ENCODE measurements around the gene SH3PXD2A.

The SH3PXD2A gene

DNA sequence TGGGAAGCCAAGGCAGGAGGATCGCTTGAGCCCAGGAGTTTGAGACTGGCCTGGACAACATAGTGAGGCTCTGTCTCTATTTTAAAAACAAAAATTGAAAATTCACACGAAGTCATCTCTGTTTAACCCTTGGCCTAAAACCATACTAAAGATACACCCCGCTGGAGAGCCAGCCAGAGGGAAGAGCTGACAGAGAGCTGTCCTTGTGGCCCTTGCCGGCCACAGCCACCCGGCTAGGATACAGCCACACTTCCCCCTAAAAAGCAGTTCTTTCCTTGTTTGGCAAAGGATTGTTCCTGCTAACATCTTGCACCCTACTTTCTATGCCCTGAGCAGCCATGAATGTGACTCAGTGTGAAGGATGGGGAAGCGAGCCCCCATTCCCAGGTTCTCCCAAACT, 49.6 kb downstream of the SH3PXD2A start:
- FAIRE-seq, result no peak

DNA sequence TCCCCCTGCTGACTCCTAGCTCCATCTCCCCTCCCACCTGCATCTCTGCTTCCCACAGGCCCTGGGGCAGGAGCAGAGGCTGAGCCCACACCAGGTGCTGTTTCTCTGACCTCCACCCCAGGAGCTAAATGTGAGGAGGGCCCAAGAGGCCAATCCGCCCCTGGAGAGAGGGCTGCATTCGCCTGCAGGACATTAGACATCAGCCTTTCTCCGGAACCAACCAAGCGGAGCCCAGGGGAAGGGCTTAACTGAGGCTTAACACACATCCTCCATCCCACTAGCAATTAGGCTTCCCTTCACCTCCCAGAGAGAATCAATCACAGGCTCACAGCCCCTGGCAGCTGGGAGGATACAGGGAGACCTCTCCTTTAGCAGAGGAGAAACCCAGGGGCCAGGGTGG, 50.5 kb downstream of the SH3PXD2A start:
- no peak for FAIRE-seq

DNA sequence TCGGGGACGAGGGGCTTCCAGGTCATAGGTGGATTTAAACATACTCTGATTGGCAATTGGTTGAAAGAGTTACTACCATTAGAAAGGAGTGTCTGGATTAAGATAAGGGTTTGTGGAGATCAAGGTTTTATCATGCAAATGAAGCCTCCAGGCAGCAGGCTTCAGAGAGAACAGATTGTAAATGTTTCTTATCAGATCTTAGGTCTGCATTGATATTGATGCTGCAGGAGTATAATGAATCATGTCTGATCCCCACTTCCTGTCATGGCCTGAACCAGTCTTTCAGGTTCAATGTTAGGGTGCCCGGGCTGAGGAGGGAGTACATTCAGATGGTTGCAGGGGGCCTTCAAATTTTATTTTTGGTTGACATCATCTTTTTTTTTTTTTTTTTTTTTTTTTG, 51.4 kb downstream of the SH3PXD2A start:
- no peak for FAIRE-seq

DNA sequence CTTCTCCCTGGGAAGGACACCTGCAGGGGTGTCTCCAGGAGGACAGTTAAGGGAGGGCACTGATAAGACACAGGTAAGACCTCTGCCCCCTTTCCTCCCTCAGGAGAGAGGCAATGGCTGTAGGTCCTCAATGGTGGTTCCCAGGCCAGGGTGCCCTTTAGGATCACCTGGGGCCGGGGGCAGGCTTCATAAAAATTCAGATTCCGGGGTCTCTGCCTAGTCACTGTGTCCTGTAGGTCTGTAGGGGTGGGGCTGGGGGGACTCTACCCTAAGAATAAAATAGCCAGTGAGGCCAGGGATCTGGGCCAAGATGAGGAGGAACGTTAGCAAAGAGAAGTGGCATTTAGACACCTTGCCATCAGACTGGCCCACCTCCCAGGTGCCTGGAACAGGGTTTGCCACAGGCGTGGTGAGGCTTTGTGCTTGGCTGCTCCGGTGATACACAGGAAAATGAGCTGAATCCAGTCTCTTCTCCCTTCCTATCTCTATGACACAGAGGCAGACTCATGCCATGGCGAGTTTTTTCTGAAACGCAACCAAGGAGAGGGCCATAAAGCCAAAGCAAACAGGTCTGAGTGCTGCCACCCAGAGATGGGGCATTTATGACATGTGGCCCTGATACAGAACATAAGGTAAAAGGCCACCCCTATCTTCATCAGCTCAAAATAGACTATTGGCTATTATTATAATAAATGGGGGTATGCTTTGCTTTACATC, 52.6 kb downstream of the SH3PXD2A start:
- FAIRE-seq, result no peak

DNA sequence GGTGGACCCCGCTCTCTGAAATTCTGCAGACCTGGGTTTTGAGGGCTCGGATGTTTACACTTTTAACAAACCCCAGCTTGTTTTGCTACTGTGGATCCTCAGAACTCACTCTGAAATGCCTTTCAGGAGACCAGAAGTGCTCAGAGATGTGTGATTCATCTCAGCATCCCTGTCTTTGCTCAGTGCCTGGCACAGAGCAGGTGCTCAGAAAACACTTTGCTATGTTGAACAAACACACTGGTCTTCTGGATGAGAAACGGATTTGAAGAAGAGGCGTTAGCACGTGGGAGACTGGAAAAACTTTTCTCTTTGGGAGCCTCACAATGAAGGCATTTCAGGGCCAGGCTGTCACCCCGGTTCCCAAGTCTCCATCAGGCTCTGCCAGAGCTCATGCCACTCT, 53.3 kb downstream of the SH3PXD2A start:
- FAIRE-seq, result no peak

DNA sequence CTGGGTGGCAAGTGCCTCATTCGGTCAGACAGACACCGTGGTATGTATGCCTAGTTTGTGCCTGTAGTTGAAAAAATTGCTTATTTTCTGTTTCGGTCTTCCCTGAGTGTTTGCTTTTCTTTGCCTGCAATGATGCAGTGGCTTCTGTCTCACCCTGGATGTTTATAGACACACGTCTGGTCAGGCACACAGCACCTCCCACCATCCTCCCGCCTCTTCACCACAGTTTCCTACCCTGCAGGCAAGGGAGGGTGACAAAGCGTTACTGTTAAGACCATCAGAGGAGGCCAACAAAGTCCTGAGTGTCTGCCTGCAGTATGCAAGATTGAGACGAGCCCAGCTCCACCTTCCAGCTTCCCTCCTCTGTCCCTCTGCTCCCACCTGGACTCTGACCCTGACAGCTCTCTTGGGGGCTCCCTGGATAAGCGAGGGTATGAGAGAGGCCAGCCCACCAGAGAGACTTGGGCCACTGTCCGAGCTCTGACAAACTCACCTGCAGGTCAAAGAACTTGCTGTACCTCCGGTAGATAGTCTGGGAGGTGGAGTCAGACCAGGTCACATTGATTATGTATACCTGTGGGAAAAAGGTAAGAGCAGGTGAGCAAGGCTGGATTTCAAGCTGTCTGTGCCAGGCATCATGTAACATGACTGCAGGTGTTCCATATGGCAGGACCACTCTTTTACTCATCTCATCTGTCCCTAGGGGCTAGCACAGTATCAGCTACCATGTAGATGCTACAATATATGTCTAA, 54.4 kb downstream of the SH3PXD2A start:
- no peak for FAIRE-seq

DNA sequence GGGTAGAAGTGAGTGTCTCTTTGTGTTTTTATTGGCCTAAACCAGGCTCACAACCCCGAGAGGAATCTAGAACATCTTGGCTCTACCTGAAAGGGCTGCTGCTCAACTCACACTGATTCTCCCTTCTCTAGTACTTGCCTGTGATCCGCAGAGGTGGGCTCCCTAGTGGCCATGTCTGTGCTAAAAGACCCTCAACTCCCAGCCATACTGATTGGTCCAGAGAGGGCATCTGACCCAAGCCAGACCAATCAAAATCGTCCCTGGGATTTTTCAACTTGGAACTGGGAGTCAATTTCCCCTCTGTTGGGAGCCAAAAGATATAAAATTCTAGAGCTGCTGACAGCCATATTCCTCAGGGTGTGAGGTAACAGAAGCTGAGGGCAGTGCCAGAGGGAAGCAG, 55.3 kb downstream of the SH3PXD2A start:
- no peak for FAIRE-seq

DNA sequence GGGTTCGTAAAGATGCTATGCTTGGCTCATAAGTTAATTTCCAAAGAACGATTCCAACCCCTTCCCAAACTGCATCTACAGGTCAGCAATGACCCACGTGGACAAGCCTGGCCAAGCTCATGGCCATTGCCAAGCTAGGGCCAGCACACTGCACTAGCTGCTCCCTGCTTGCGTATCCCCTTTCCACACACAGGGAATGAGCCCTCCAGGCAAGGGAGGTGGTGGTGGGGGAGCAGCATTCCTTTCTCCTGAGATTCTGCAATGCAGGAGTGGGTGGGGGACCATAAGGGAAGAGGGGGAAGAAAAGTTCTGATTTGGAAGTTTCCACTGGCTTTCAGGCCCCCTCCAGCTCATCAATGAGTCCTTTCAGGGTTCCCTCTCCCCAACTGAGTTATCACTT, 56.0 kb downstream of the SH3PXD2A start:
- no peak for FAIRE-seq

DNA sequence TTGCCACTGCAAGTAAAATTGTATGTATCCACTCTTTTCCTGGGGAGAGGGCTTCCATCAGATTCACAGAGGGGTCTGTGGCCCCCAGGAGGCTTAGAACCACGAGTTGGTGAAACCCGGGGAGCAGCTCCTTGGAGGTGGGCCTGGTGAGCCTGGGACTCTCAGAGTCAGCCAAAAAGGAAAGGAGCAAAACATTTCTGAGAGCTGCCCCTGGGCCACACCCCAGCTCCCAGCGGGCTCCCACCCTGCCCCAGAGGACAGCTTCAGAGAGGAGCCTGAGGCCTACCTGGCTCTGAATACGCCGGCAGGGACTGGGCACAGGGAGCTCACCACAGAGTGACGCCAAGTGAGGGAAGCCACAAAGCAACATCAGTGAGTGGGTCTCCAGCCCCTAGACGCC, 56.9 kb downstream of the SH3PXD2A start:
- no peak for FAIRE-seq

DNA sequence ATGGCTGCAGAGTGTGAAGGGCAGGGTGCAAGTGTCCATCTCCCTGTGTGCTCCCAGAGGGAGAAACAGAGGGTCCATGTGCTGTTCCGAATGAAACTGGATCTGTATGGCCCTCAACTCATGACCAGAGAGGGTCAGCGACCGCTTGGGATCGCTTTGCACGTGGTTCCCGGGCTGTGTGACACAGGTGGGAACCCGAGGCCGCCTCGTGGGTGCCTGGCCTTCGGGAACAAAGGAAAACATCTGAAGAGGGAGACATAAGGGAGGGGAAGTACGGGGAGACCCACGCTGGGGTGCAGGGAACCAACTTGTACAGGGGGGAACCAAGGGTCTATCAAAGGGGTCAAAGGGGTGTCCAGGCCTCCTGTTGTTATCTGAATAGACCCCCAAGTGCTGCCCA, 57.5 kb downstream of the SH3PXD2A start:
- FAIRE-seq, result no peak

DNA sequence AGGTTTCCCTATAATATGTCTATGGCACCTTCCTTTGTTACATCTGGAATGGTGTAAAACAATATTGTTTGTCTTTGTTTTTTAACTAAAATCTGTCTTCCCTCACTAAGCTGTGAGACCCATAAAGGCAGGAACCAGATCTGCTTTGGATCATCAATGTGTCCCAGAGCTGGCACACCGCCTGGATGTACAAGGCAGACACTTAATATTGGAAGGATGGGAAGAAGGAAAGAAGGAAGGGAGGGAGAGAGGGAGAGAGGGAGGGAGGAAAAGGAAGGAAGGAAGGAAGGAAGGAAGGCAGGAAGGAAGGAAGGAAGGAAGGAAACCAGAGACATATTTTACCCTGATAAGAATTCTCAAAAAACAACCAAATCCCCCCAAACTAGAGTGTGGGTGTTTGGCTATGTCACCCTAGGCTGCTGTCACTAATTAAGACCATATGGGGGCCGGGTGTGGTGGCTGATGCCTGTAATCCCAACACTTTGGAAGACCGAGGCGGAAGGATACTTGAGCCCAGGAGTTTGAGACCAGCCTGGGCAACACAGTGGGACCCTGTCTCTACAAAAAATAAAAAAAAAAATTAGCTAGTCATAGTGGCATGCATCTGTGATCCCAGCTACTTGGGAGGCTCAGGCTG, 59.6 kb downstream of the SH3PXD2A start:
- no peak for FAIRE-seq

DNA sequence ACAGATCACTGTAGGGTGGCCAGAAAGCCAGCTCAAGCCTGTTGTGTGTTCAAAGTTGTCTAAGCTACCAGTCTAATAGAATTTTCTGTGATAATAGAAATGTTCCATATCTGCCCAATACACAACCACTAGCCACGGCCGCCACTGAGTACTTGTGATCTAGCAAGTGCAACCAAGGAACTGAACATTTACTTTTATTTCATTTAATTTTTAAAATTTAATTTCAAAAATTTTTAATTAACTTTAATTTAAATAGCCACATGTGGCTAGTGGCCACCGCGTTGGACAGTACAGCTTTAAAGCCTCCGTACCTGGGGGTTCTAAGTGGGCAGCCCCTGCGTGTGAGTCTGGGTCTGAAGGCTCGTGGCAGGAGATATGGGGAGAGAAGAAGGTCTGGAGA, 60.4 kb downstream of the SH3PXD2A start:
- no peak for FAIRE-seq

DNA sequence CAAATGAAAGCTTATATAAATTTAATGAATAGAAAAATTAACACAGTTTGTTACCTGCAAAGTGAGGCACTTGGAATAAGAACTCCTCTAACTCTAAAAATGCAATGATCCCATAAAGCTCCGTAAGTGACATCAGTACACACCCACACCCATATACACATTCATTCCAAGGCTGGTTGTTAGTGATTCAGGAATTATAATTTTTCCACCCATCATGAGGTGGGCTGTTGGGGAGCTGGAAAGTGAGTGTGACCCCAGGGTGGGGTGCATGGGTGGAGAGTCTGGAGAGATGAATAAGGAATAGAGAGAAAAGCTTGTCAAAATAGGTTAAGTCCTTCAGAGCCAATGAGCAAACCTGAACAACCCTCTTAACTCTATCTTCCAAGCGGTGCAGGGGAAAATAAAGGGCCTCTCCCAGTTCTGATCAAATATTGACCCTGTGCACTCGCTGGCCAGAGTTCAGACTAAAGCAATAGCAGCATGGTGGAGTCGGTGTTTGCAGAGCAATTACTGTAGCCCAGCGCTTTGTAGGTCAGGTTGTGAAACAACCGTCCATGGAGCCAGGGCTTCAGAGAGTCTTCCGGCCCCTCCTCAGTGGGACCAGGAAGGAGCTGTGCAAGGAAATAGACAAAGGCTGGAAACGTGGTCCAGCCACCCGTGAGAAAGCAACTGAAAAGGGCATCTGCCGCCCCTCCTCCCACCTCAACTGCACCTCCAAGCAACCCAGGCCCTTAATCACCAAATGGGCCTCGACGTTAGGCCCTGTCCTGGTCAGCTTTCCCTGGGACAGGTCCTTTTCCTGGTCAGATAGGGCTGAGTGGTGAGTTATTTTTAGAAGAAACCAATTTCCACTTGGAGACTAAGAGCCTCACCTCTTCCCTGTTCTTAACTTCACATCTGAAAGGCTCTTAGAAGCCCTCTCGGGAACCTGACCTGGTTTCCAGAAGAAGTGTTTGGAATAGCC, 61.2 kb downstream of the SH3PXD2A start:
- FAIRE-seq, result no peak

DNA sequence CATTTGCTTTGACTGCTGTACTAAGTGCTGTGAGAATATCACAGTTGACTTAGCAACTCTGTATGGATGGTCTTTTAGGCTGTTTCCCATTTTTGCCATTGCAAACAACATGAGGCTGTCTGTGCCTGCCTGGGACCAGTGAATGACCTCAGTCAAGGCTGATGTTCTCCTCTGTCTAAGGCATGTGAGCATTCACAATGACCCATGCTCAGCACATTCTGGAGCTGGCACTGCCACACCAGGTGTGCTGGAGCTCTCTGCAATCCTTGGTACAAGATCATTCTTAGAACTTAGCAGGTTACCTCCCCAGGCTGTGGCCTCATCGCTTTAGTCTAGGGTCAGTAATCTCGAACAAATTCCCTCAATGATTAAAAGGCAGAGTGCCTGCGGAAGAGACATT, 61.9 kb downstream of the SH3PXD2A start:
- FAIRE-seq, result no peak

DNA sequence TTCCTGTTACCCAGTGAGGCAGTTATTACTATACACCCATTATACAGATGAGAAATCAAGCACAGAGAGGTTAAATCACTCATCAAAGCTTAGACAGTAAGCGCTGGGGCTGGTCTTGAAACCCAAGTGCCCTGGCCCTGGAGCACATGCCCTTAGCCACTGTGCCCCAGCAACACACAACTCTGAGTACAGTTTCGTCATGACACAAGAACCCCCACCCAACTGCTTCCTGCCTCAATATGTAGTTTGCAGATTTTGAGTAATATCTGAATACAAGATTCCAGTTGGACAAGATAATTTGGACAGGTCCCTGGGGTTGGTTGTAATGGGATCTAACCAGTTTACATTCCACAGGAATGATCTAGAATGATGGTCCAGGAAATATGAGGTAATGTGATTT, 62.8 kb downstream of the SH3PXD2A start:
- no peak for FAIRE-seq

DNA sequence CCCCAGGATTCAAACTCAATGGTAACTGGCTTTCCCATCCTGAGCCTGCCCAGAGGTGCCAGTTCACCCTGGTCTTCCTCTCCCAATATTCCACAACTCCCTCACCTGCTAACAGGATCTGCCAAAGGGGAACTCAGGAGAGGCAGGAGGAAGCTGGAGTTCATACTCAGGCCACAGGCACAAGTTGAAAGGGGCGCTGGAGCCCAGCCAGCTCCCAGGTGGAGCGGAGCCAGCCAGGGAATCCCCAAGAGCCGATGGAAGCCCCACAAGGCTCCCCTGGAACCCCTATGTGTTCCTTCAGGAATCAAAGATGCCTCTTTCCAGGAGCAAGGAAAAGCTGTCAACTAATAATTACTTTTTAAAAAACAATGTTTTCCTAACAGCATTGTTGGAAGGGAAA, 63.5 kb downstream of the SH3PXD2A start:
- FAIRE-seq, result no peak

DNA sequence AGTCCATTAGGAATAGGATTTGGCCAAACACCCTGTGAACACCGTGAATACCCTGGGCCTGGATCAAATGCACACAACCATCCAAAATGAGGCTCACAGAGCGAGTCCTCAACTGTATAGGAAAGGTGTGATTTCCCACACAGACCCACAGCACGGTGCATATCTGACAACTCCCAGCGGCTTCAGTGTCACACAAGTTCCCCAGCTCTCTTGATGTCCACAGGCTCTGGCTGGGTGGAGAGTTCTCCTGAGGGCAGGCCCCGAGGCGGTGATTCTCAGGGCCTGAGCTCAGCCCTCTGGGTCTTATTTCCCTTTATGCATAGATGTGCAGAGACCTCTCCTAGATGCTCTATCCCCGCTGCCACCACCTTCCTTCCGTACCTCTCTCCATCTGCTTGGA, 64.1 kb downstream of the SH3PXD2A start:
- FAIRE-seq, result no peak

DNA sequence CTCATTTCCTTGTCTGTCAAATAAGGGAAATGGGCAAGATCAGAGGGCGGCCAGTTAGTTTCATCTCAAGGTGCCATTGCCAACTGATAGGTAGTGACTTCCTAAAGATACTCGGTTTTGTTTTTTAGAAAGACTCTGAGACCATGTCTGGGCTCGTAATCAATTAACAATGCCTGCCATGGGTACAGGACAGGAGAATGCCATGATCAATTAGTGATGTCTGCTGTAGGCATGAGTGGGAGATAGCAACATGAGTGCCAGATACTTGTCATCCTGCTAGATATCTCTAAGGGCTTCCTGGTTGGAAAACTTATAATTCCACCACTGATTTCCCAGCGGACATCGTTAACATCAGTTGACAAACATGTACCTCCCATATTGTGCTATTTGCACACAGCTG, 64.8 kb downstream of the SH3PXD2A start:
- no peak for FAIRE-seq

DNA sequence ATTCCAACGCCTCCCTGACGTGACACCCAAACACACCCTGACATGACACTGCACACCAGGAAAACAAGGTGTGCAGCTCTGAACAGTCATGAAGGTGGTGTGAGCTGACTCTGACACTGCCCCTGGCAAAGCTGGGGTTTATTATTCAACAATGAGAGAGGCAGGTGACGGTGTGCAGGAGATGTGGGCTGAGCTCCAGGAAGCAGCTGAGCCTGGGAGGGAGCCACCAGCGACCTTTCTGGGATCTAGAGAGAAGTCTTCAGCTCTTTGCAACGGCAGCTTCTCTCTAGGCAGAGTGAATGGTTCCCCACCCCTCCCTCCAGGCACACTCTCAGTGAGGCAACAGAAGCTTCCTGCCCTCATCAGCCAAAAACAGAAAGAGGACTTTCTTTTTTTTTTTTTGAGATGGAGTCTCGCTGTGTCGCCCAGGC, 65.6 kb downstream of the SH3PXD2A start:
- no peak for FAIRE-seq

DNA sequence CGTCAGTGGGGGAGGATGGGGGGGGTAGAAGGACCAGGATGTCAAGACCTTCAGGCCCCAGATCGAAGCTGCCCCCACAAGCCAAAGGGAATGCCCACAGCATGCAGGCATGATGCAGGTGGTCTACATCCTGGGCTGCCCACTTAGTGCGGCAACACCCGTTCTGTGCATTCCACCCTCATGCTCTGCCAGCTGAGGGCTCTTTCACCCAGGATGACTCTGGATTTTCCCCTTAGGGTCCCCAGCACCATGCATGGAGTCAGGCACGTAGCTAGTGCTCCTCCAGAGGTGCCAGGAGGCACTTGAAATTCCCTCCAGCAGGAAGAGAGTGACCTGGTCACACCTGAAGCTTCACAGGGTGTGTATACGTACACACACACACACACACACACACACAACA, 66.2 kb downstream of the SH3PXD2A start:
- no peak for FAIRE-seq

DNA sequence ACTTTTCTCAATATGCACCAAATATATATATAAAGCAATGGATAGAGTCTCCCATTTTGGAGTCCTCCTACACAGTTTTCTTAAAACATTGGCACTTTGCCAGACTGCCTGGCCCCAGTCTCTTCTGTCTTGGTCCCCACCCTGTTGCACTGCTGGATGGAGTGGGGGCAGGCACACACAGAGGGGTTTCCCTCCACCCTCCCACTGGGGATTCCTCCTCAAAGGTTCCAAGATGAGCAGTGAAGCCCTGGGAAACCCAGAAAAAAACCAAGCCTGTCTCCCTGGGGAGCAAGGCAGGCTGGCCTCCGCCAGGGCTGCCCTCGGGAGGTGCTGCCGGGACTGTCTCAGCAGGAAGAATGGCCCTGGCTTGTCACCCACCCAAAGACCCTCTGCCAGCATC, 68.0 kb downstream of the SH3PXD2A start:
- FAIRE-seq, result no peak

DNA sequence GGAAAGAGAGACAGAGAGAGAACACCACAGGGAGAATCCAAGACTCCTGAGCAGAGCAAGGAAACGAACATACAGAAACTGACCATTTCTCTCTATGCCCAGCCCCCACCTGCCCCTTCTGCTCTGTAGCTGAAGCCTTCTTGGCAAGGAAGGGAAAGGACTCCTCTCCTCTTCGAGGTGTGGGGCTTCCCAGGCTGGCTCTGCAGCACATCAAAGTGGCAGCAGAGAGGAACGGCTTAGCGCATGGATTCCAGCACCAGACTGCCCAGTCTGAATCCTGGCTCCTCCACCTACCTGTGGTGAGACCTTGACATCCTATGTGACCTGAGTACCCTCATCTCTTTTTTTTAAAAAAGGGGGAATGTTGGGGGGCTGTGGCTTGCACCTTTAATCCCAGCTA, 69.4 kb downstream of the SH3PXD2A start:
- no peak for FAIRE-seq
